HG02588 (cell line): ENCODE measurements around the gene KISS1R.

ENCODE experiments used
- ATAC-seq: cut with Tn5 transposase; IDR thresholded peaks from one replicate; pipeline ENCODE4 v1.9.1; 2021; ENCODE audit warnings: mild to moderate bottlenecking, moderate library complexity; ENCODE audit not compliant: unreplicated experiment

The KISS1R gene

GRCh38 chr19:919199-920050, 2.3 kb downstream of the KISS1R start:
- no peak for ATAC-seq

GRCh38 chr19:920051-920864, 3.1 kb downstream of the KISS1R start:
- peak; percentile 31 for ATAC-seq

GRCh38 chr19:924553-925086, 7.5 kb downstream of the KISS1R start:
- ATAC-seq = no peak

GRCh38 chr19:925087-925525, 8.0 kb downstream of the KISS1R start:
- ATAC-seq = peak; percentile 29

GRCh38 chr19:925526-926322, 8.6 kb downstream of the KISS1R start, which contains the start of gene ARID3A:
ARID3A (plus strand) TSS chr19:926035; CDS start chr19:929529, 3,494 bp downstream.
- peak; percentile 44 for ATAC-seq

- no peak for ATAC-seq
Observed at GRCh38 chr19:926323-926588, 9.1 kb downstream of the KISS1R start.

GRCh38 chr19:926589-927350, 9.6 kb downstream of the KISS1R start:
- ATAC-seq = no peak

GRCh38 chr19:927351-927779, 10.2 kb downstream of the KISS1R start:
- ATAC-seq = no peak

GRCh38 chr19:927780-928401, 10.8 kb downstream of the KISS1R start:
- ATAC-seq = no peak

- no peak for ATAC-seq
Observed at GRCh38 chr19:928471-929202, 11.5 kb downstream of the KISS1R start.

- no peak for ATAC-seq
Observed at GRCh38 chr19:929203-929890, 12.2 kb downstream of the KISS1R start.

GRCh38 chr19:929891-930258, 12.7 kb downstream of the KISS1R start:
- no peak for ATAC-seq

GRCh38 chr19:931860-932647, 14.9 kb downstream of the KISS1R start:
- ATAC-seq = no peak

- no peak for ATAC-seq
Observed at GRCh38 chr19:932648-933552, 15.8 kb downstream of the KISS1R start.

GRCh38 chr19:933553-933882, 16.4 kb downstream of the KISS1R start:
- no peak for ATAC-seq

GRCh38 chr19:934197-934840, 17.2 kb downstream of the KISS1R start:
- ATAC-seq = no peak
